ENCODE measurements around the gene EEF1AKMT1. TPM values are rescaled to one million over a fixed set of nuclear protein-coding genes. Genes with fewer than 3 reads are reported as not detected.

EEF1AKMT1 gene
- total and polyA plus RNA-seq, 2 donors = 12.8 to 13.5 TPM

DNA sequence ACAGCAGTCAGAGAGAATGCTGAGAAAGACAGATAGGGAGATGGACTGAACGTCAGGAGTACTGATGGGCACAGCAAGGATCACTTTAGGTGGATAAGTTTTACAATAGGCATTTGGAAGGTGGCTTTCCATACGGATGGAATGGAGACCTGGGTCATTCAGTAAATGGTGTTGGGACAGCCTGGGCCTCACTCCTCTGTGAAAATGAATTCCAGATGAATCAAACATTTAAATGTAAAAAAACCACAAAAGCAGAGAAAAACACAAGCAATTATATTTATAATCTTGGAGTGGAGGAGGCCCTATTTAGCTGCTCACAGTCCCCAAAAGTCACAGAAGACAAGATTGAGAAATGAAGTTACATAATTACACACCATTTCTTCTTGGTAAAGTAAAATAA is 65.5 kb downstream of the EEF1AKMT1 start:
- Histone ChIP-seq H3K4me1 (ENCODE audit: insufficient read depth) (no peaks in the 10 kb centered on the region), H3K27ac (ENCODE audit: low read depth) (no peak overlapping the region), H3K36me3 (ENCODE audit: insufficient read depth) (no peaks in the 10 kb centered on the region), H3K4me3 (ENCODE audit: low read depth, low read length) (no peak overlapping the region)
- no peak for DNase-seq (ENCODE audit: extremely low spot score)
- WGBS = 74% methylated on average over 2 of the region's 2 CpGs

GRCh38 chr13:20706661-20707060 is 67.1 kb downstream of the EEF1AKMT1 start:
- H3K27ac ChIP-seq (ENCODE audit: low read depth) = no peak overlapping the region
- no peaks in the 10 kb centered on the region for H3K36me3 ChIP-seq (ENCODE audit: insufficient read depth)
- no peaks in the 10 kb centered on the region for H3K4me1 ChIP-seq (ENCODE audit: insufficient read depth)
- DNase-seq (ENCODE audit: extremely low spot score) = no peak
- 93% methylated on average over 5 of the region's 5 CpGs for WGBS
- no peak overlapping the region for H3K4me3 ChIP-seq (ENCODE audit: low read depth, low read length)

DNA sequence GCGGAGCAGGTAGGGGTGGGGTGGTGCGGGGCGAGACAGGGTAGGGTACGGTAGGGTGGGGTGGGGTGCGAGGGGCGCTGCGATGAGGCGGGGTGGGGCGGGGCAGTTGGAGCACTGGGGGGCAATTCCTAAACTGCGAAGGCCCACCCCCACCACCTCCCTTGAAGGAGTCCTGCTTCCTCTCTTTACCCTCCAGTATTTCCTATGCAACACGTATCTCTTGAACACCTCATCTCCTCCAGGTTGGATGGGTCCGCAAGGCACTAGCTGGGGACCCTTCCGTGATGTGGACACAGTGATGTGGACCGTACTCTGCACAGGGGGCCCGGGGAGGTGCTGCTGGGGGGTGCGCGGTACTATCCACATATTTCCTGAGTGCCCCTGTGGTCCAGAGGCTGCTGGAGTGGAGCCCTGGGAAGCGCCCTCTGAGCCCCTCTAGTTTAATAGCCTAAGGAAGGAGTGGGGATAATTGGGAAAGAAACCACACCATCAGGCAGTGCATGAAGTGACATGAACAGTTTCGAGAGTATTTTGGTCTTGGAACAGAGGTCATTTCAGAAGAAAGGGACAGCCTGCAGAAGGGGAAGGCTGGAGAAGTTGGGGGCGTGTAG is 69.2 kb downstream of the EEF1AKMT1 start:
- Histone ChIP-seq H3K4me1 (ENCODE audit: insufficient read depth) (no peaks in the 10 kb centered on the region), H3K36me3 (ENCODE audit: insufficient read depth) (no peaks in the 10 kb centered on the region), H3K4me3 (ENCODE audit: low read depth, low read length) (peak overlapping the region; percentile 85), H3K27ac (ENCODE audit: low read depth) (no peak overlapping the region)
- WGBS = 21% methylated on average over 20 of the region's 20 CpGs
- DNase-seq (ENCODE audit: extremely low spot score) = no peak

GRCh38 chr13:20703780-20704458 is 69.8 kb downstream of the EEF1AKMT1 start:
- Histone ChIP-seq H3K4me3 (ENCODE audit: low read depth, low read length) (peak overlapping the region; percentile 85), H3K36me3 (ENCODE audit: insufficient read depth) (no peaks in the 10 kb centered on the region), H3K27ac (ENCODE audit: low read depth) (peak overlapping the region; percentile 26), H3K4me1 (ENCODE audit: insufficient read depth) (no peaks in the 10 kb centered on the region)
- WGBS = under 1% methylated on average over 97 of the region's 98 CpGs
- no peak for DNase-seq (ENCODE audit: extremely low spot score)

DNA sequence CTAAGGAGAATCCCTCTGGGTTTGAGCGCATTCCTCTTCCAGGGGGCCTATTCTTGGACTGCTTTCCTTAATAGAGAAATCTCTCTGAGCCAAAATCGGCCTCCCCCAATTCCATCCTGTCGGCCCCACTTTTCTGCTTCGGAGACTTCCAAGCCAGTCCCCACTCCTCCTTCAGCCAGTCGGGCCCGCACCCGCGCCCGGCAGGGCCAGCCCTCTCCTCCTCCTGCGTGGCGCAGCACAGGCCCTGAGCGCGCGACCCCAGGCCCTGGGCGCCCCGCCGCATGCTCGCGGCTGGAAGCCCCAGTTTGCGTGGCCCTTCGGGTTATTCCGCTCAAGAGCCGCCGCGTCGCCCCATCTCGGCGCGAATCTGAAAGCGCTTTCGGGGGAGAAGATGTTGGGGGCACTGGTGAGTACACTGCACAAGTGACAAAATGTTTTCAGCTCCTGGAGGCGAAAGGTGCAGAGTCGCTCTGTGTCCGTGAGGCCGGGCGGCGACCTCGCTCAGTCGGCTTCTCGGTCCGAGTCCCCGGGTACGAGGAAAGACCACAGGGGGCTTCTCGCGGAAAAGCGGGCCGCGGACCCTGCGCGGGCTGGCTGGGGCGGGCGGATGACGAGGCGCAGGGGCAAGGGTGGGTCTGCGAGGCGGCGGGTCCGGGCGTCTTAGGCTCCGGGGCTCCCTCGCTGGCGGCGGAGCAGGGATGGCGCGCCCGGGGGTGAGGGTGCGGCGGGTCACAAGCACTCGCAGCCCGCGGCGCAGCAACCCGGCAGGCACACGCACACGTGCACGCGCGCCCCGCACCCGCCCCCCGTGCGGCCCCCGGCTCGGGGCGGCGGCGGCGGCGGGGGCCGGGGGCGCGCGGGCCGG is 70.6 kb downstream of the EEF1AKMT1 start, which contains the start of gene IL17D:
Gene IL17D (plus strand): TSS at position 785 of the 865 bp plus-strand sequence. CDS start 303 bp downstream, outside the sequence.
- no peaks in the 10 kb centered on the region for H3K36me3 ChIP-seq (ENCODE audit: insufficient read depth)
- 1% methylated on average over 94 of the region's 94 CpGs for WGBS

GRCh38 chr13:20702530-20702914 is 71.2 kb downstream of the EEF1AKMT1 start:
- H3K4me1 ChIP-seq (ENCODE audit: insufficient read depth) = no peaks in the 10 kb centered on the region
- DNase-seq (ENCODE audit: extremely low spot score) = no peak
- H3K36me3 ChIP-seq (ENCODE audit: insufficient read depth) = no peaks in the 10 kb centered on the region
- peak overlapping the region; percentile 85 for H3K4me3 ChIP-seq (ENCODE audit: low read depth, low read length)
- 40% methylated on average over 9 of the region's 9 CpGs for WGBS
- H3K27ac ChIP-seq (ENCODE audit: low read depth) = no peak overlapping the region

More for the DNA sequence above, 70.6 kb downstream of the EEF1AKMT1 start, which contains the start of gene IL17D:
- no peak for DNase-seq (ENCODE audit: extremely low spot score)
- no peaks in the 10 kb centered on the region for H3K4me1 ChIP-seq (ENCODE audit: insufficient read depth)
- peak within 1 kb of the TSS; percentile 26 for H3K27ac ChIP-seq (ENCODE audit: low read depth)
- peak within 1 kb of the TSS; percentile 85 for H3K4me3 ChIP-seq (ENCODE audit: low read depth, low read length)

DNA sequence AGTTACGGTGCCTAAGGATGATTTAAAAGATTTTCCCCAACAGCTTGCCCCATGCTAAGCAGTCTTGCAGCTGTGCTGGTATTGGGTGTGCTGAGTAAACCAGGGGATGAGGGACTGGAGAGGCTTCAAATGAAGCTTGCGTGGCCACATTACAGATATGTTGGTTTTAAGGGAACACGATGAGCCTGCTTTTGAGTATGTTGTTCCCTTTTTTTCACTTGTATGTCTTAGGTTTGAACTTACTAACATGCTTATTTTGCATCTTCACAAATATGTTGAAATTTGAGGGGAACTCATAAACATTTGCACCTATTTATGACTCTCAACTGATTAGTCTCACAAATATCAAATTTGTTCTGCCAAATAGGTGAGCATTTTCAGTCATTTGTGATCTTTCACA is 72.3 kb downstream of the EEF1AKMT1 start:
- Histone ChIP-seq H3K4me1 (ENCODE audit: insufficient read depth) (no peaks in the 10 kb centered on the region), H3K36me3 (ENCODE audit: insufficient read depth) (no peaks in the 10 kb centered on the region), H3K27ac (ENCODE audit: low read depth) (no peak overlapping the region), H3K4me3 (ENCODE audit: low read depth, low read length) (no peak overlapping the region)
- WGBS = 97% methylated on average over 3 of the region's 3 CpGs
- no peak for DNase-seq (ENCODE audit: extremely low spot score)

DNA sequence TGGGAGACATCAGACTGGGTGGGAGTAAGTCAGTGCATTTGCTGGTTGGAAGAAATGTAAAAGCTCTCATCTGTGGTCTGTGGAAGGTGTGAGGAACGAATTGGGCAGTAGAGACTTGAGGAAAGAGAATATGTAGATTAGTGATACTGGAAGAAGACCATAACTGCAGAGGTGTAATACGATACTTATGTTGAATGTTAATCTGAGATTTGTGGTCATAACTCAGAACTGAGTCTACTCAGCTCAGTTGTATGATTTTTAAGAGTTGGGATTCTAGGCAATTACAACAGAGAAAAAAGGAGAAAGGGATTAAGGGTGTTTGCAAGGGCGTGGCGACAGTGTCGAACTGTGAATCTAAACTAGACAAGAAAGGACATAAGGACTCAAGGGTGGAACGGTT is 73.5 kb downstream of the EEF1AKMT1 start:
- no peaks in the 10 kb centered on the region for H3K4me1 ChIP-seq (ENCODE audit: insufficient read depth)
- WGBS = 81% methylated on average over 6 of the region's 6 CpGs

DNA sequence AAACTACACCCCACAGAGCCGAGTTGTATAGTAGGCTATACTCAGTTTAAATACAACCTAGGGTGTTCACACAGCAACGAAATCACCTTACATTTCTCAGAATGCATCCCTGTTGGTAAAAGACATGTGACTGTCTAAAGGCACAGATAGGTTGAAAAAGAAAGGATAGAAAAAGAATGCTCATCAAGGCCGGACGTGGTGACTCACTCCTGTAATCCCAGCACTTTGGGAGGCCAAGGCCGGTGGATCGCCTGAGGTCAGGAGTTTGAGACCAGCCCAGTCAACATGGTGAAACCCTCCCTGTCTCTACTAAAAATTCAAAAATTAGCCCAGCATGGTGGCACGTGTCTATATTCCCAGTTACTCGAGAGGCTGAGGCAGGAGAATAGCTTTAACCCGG is 74.0 kb downstream of the EEF1AKMT1 start:
- WGBS = 90% methylated on average over 9 of the region's 9 CpGs
- H3K27ac ChIP-seq (ENCODE audit: low read depth) = no peak overlapping the region
- DNase-seq (ENCODE audit: extremely low spot score) = no peak
- H3K4me3 ChIP-seq (ENCODE audit: low read depth, low read length) = no peak overlapping the region
- no peaks in the 10 kb centered on the region for H3K36me3 ChIP-seq (ENCODE audit: insufficient read depth)
- no peaks in the 10 kb centered on the region for H3K4me1 ChIP-seq (ENCODE audit: insufficient read depth)

More for the DNA sequence above, 73.5 kb downstream of the EEF1AKMT1 start:
- DNase-seq (ENCODE audit: extremely low spot score) = no peak
- H3K4me3 ChIP-seq (ENCODE audit: low read depth, low read length) = no peak overlapping the region
- H3K36me3 ChIP-seq (ENCODE audit: insufficient read depth) = no peaks in the 10 kb centered on the region
- no peak overlapping the region for H3K27ac ChIP-seq (ENCODE audit: low read depth)

- 25% methylated on average over 4 of the region's 4 CpGs for WGBS
- Histone ChIP-seq H3K36me3 (ENCODE audit: insufficient read depth) (no peaks in the 10 kb centered on the region), H3K27ac (ENCODE audit: low read depth) (no peak overlapping the region), H3K4me3 (ENCODE audit: low read depth, low read length) (no peak overlapping the region), H3K4me1 (ENCODE audit: insufficient read depth) (no peaks in the 10 kb centered on the region)
- no peak for DNase-seq (ENCODE audit: extremely low spot score)
Measured at GRCh38 chr13:20696073-20696472, 77.7 kb downstream of the EEF1AKMT1 start.

GRCh38 chr13:20691616-20692015 is 82.1 kb downstream of the EEF1AKMT1 start:
- WGBS = 67% methylated on average over 4 of the region's 4 CpGs
- Histone ChIP-seq H3K4me3 (ENCODE audit: low read depth, low read length) (no peak overlapping the region), H3K27ac (ENCODE audit: low read depth) (no peak overlapping the region), H3K36me3 (ENCODE audit: insufficient read depth) (no peaks in the 10 kb centered on the region), H3K4me1 (ENCODE audit: insufficient read depth) (no peaks in the 10 kb centered on the region)
- no peak for DNase-seq (ENCODE audit: extremely low spot score)

DNA sequence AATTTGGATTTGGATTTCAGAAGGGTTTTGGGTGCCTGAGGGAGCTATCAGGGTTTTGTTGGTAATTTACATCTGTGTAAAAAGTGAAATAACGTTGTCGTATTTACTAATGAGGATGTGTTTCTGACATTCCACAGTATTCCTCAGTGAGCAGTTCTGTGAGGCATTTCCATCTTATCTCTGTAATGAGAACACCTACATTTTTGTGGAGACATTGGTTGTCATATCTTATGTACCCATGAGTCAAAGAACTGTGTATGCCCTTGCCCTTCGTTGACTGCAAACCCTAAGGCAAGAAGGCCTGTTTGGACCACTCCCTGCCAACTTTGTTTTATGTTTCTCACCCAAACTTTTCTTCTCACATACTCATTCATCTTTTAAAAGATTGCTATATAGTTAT is 84.5 kb downstream of the EEF1AKMT1 start:
- DNase-seq (ENCODE audit: extremely low spot score) = no peak
- no peak overlapping the region for H3K4me3 ChIP-seq (ENCODE audit: low read depth, low read length)
- no peaks in the 10 kb centered on the region for H3K36me3 ChIP-seq (ENCODE audit: insufficient read depth)
- H3K4me1 ChIP-seq (ENCODE audit: insufficient read depth) = no peaks in the 10 kb centered on the region
- H3K27ac ChIP-seq (ENCODE audit: low read depth) = no peak overlapping the region
- 88% methylated on average over 3 of the region's 3 CpGs for WGBS

- Histone ChIP-seq H3K4me3 (ENCODE audit: low read depth, low read length) (no peak overlapping the region), H3K27ac (ENCODE audit: low read depth) (no peak overlapping the region), H3K36me3 (ENCODE audit: insufficient read depth) (no peaks in the 10 kb centered on the region), H3K4me1 (ENCODE audit: insufficient read depth) (no peaks in the 10 kb centered on the region)
- WGBS = 77% methylated on average over 4 of the region's 4 CpGs
- no peak for DNase-seq (ENCODE audit: extremely low spot score)
Measured at GRCh38 chr13:20686863-20687579, 86.7 kb downstream of the EEF1AKMT1 start.
